IPS DF 19.7 (cell line): ENCODE measurements around the gene B3GALT5.

Experiments
- DNase-seq: peaks from one replicate; pipeline ENCODE4 v3.0.0-alpha.2; 2013; ENCODE audit warnings: low read depth, low spot score

Gene B3GALT5

GRCh38 chr21:39644062-39644560 is 31.4 kb downstream of the B3GALT5 start:
- DNase-seq, result no peak

GRCh38 chr21:39645331-39645730 is 32.6 kb downstream of the B3GALT5 start:
- DNase-seq, result no peak

- no peak for DNase-seq
These were observed 34.7 kb downstream of the B3GALT5 start for GRCh38 chr21:39647476-39647875.

DNA sequence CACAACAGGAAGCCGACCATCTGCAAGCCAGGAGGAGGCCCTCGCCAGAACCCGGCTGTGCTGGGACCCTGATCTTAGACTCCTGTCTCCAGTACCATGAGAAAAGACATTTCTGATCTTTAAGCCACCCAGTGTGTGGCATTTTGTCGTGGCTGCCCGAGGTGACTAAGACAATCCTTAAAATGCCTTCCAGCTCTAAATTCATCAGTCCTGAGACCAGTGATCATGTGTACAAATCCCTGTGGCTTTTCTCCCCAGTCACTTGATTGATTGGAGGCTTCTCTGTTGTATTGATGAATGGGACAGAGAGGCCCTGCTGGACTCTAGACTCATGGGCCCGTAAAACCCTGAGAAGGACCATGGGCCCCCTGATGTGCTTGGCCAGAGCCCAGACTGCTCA is 36.1 kb downstream of the B3GALT5 start:
- no peak for DNase-seq

DNA sequence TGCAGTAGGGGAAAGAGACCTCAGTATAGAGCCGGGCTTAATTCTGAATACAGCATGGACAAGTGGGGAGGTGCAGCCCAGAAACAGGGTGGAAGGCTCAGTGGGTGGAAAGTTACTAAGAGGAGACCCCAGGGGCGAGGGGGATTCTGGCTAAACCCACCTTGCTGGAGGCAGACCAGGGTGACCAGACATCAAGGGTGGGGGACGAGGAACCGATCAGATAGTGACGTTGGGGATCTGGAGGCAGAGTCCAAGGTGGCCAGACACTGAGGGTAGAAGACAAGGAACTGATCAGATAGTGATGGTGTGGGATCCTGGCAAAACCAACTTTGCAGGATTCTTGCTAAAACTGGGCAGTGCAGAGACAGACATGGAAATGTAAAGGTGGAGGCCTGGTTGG is 36.8 kb downstream of the B3GALT5 start:
- no peak for DNase-seq

DNA sequence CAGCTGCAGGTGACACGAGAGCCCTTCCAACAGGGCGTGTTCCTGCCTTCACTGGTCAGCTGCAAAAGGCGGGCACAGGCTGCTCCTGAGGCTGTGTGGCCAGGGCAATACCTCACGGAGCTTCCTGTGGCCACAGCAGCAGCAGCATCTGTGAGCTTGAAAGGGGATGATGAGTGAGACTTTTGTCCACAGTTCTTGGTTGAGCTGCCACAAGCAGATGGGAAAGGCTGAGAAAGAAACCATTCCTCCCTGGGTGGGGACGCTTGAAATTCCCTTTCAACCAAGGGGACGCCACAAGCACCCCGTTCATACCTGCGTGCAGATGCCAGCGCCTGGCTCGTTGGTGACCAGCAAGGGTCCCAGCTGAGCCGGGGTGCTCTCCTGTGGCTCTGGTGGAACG is 37.6 kb downstream of the B3GALT5 start:
- DNase-seq, result no peak

GRCh38 chr21:39650801-39651200 is 38.1 kb downstream of the B3GALT5 start:
- no peak for DNase-seq

DNA sequence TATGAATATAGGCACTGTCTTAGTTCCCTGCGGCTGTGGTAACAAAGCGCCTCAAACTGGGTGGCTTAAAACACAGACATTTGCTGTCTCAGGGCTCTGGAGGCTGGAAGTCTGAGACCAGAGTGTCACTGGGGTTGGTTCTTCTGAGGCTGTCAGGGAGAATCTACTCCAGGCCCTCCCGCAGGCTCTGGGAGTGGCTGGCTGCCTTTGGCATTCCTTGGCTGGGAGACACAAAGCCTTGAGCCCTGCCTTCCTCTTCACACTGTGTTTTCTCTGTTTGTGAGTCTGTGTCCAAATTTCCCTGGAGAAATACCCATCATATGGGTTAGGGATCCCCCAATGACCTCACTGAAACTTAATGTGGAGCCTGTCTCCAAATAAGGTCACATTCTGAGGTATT is 38.5 kb downstream of the B3GALT5 start:
- DNase-seq, result no peak

- no peak for DNase-seq
These were observed 42.2 kb downstream of the B3GALT5 start for GRCh38 chr21:39654951-39655350.

- DNase-seq, result no peak
These were observed 42.8 kb downstream of the B3GALT5 start for GRCh38 chr21:39655589-39655988.

DNA sequence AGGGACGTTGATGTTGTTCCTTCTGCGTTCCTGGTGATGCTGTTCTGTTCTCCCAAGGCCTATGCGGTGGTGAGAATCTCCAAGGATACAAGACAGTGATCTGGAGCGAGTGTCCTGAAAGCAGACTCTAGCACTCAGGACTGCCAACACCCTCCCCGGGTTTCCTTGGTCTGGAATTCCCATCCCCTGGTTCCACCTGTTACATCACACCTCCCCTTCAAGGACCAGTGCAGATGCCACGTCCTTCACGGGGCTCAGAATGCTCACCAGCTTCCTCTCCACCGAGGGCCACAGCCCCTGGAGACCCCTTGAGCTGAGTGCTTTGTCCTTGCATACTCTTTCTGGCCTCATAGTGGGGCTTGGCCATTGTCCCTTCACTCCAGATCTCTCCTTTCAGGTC is 43.5 kb downstream of the B3GALT5 start:
- DNase-seq, result no peak

DNA sequence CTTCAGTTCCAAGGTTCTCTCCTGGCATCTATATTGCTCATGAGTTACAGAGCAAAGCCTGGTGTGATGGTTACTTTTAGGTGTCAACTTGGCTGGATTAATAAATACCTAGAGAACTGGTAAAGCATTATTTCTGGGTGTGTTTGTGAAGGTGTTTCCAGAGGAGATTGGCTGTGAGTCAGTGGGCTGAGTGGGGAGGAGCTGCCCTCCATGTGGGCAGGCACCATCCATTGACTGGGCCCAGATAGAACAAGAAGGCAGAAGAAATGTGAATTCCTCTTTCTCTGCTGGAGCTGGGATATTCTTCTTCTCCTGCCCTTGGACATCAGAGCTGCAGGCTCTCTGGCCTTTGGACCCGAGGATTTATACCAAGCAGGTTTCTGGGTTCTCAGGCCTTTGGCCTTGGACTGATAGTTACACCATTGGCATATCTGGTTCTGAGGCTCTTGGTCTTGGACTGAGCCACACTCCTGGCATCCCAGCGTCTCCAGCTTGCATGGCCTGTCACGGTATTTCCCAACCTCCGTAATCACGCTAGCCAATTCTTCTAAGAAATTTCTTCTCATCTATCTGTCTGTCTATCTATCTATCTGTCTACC is 44.5 kb downstream of the B3GALT5 start:
- no peak for DNase-seq

GRCh38 chr21:39658066-39658465 is 45.3 kb downstream of the B3GALT5 start:
- no peak for DNase-seq

DNA sequence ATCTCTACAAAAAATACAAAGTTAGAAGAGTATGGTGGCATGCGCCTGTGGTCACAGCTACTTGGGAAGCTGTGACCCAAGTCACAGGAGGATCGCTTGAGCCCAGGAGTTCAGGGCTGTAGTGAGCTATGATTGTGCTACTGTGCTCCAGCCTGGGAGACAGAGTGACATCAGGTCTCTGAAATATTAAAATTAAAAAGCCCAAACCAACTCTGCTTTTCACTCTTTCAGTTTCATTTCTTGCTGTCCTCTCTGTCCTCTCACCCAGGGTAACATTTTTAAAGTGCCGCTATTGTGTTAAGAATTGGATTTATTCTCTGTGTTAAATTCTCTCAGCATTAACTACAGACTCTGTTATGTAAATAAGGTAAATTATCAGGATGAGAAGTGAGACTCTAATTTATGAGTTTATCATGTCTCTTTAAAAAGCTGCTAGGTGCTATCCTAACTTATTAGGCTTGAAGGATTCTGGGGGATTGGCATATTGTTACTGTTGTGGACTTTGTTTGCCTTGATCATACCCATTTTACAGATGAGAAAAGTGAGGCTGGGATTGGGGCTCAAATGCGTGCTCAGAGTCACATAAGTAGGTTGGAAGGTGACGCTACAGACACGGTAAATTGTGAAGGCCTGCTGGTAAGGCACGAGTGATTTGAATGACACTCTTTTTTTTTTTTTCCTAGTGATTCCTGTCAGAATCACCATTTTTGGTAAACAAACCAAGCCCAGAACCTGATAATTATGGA is 46.5 kb downstream of the B3GALT5 start:
- DNase-seq, result no peak

DNA sequence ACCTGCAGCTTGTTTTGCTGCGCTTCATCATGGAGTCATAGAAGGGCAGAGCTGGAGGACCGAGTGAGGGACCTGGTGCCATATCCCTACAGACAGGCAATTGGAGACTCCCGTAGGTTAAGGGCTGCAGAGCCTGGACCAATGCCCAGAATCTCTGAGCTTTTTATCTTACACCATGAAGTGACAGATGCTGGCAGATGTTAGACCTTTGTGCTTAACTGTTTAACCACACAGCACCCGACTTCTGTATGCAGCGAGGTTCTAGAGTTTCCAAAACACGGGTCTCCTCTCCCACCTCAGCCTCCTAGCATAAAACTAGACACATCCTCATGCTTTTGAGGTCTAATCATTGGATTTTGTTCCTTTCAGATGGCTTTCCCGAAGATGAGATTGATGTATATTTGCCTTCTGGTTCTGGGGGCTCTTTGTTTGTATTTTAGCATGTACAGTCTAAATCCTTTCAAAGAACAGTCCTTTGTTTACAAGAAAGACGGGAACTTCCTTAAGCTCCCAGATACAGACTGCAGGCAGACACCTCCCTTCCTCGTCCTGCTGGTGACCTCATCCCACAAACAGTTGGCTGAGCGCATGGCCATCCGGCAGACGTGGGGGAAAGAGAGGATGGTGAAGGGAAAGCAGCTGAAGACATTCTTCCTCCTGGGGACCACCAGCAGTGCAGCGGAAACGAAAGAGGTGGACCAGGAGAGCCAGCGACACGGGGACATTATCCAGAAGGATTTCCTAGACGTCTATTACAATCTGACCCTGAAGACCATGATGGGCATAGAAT is 47.6 kb downstream of the B3GALT5 start:
- DNase-seq, result no peak

DNA sequence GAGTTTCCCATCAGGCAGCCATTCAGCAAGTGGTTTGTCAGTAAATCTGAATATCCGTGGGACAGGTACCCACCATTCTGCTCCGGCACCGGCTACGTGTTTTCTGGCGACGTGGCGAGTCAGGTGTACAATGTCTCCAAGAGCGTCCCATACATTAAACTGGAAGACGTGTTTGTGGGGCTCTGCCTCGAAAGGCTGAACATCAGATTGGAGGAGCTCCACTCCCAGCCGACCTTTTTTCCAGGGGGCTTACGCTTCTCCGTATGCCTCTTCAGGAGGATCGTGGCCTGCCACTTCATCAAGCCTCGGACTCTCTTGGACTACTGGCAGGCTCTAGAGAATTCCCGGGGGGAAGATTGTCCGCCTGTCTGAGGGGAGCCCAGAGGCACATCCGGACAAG is 48.4 kb downstream of the B3GALT5 start:
- DNase-seq, result no peak

DNA sequence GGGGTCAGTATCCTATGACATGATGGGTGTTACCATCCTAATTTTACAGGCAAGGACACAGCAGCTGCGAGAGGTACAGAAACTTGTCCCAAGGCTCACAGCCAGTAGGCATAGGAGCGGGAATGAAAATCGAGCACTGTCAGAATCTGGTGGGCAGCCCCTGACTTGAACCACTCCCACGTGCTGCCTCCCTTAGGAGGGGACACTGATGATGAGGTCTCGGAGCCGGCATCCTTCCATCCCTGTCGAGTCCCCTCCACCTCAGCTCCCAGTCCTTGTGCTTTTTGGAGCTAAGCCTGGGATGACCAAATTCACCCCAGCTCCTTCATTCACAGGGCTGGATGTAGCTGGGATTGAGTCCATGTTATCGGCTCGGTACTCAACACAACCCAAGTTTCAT is 49.0 kb downstream of the B3GALT5 start:
- DNase-seq, result no peak

DNA sequence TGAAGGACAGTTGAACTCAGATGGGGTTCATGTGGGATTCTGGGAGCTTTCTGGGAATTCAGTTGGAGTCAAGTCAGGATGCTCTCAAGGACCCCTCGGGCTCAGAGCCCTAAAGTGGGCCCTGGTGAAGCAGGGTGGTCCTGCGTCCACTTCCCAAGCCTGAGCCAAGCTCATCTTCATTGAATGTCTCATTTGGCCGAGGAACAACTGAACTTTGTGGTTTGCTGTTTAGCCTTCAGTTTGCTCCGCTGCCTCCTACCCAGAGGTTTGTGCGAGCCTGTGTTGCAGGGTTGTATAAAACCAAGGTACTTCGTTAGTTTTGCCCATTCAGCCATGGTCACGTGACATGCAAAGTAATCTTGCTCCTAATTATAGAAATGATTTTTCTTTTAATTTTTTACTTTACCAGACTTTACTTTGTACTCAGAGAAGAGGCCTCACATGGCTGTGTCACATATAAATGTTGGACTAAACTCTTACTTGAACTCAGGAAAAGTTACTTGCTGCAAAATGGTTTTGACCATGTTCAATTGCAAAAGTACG is 49.7 kb downstream of the B3GALT5 start:
- DNase-seq, result no peak

DNA sequence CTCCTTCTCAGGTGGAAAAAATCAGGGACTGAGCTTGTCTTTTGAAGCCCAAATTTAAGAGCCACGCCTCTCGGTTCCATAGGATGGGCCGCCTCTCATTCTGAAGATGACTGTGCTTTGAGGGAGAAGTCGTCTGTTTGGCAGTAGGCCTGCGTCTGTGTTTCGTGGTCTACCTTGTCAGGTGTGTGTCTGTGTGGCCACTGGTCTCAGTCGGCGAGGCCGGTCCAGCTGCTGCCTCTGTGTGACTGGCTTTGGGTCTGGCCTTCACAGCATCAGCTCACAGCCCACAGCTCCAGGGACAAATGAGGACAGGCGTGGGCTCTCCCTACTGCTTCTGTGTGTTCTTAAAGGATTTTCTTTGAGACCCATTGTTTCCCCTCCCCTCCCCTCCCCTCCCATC is 50.3 kb downstream of the B3GALT5 start:
- DNase-seq, result no peak

GRCh38 chr21:39663742-39664492 is 51.2 kb downstream of the B3GALT5 start:
- DNase-seq, result no peak

- no peak for DNase-seq
These were observed 51.8 kb downstream of the B3GALT5 start for GRCh38 chr21:39664586-39664985.

DNA sequence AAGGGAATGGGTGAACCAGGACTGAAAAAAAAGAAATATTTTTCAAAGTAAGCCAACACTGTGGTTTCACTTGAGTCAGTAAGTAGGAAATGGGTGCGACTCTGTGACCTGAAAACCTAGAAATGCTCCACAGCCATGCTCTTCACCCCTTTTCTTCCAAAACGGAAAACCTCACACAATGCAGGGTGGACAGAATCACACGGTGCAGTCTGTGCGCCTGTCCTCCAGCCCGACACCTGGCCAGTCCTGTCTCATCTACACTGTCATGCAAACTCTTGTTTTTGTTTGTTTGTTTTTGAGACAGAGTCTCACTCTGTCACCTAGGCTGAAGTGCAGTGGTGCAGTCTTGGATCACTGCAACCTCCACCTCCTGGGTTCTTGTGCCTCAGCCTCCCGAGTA is 53.3 kb downstream of the B3GALT5 start:
- DNase-seq, result no peak
